Caco-2 (cell line): Measurements from ENCODE around the gene AKAP6. TPM values are rescaled to one million over a fixed set of nuclear protein-coding genes. Genes with fewer than 3 reads are reported as not detected.

ENCODE experiments used
- BruUV-seq: library from RNA; stranded (reverse); fragments of 400-500 nt; replicated peaks from 2 replicates; lab custom pipeline; 2021; lab: Mats Ljungman, UMichigan
- CTCF ChIA-PET: fragments of 300-600 bp; sonication (Branson Sonifier 250); formaldehyde crosslinking; loops from one replicate; lab custom pipeline; 2022; ENCODE audit warnings: antibody characterized with exemption; lab: Charles Lee
- POLR2A ChIA-PET: fragments of 300-600 bp; sonication (Branson Sonifier 250); formaldehyde crosslinking; loops from one replicate; lab custom pipeline; 2022; ENCODE audit warnings: antibody characterized with exemption; lab: Charles Lee
- DNase-seq, 2 experiments: peaks; one replicate each; pipeline versions ENCODE4 v3.0.0 to v3.0.0-alpha.2; 2020 to 2022
- H3K27me3 ChIP-seq: replicated peaks from 2 replicates; pipeline ENCODE4 v1.6.0; 2011; ENCODE audit warnings: low read length; ENCODE audit not compliant: control insufficient read depth, insufficient read depth
- H3K36me3 ChIP-seq: 2 replicates; pipeline ENCODE4 v1.5.1; 2011; ENCODE audit warnings: low read length; ENCODE audit not compliant: control insufficient read depth, insufficient read depth
- H3K4me1 ChIP-seq: fragments of 250-450 bp; sonication (Bioruptor Pico); 2 replicates; pipeline ENCODE4 v1.5.1; 2020; ENCODE audit warnings: mild to moderate bottlenecking
- H3K4me3 ChIP-seq: 2 replicates; pipeline ENCODE4 v1.5.1; 2011; ENCODE audit warnings: low read depth, mild to moderate bottlenecking, control low read depth, low read length
- H3K9me3 ChIP-seq: fragments of 250-450 bp; sonication (Bioruptor Pico); 2 replicates; pipeline ENCODE4 v1.5.1; 2020; ENCODE audit warnings: mild to moderate bottlenecking, moderate library complexity
- H3K27ac Mint-ChIP-seq: one replicate; pipeline ENCODE4 v1.8.0; 2022; ENCODE audit warnings: mixed read lengths; ENCODE audit not compliant: unreplicated experiment
- H3K27me3 Mint-ChIP-seq: one replicate; pipeline ENCODE4 v1.8.0; 2022; ENCODE audit warnings: mixed read lengths; ENCODE audit not compliant: insufficient read depth, unreplicated experiment
- H3K36me3 Mint-ChIP-seq: one replicate; pipeline ENCODE4 v1.8.0; 2022; ENCODE audit warnings: mild to moderate bottlenecking, mixed read lengths; ENCODE audit not compliant: insufficient read depth, unreplicated experiment
- H3K4me1 Mint-ChIP-seq: one replicate; pipeline ENCODE4 v1.8.0; 2022; ENCODE audit warnings: low read depth, mixed read lengths; ENCODE audit not compliant: unreplicated experiment
- H3K4me3 Mint-ChIP-seq: one replicate; pipeline ENCODE4 v1.8.0; 2022; ENCODE audit warnings: mild to moderate bottlenecking, moderate library complexity, mixed read lengths; ENCODE audit not compliant: unreplicated experiment
- H3K9me3 Mint-ChIP-seq: one replicate; pipeline ENCODE4 v1.8.0; 2022; ENCODE audit warnings: mixed read lengths; ENCODE audit not compliant: unreplicated experiment
- CTCF ChIP-seq, 2 experiments: fragments of 200-600 bp in 1 of 2; IDR thresholded peaks; 1 replicate in 1 of 2; 2 replicates in 1 of 2; pipeline versions ENCODE4 v1.5.1 to v1.8.0; 2011 to 2022; ENCODE audit warnings: antibody characterized with exemption in 1 of 2, control low read depth in 1 of 2, inconsistent platforms in 1 of 2, low read depth in 1 of 2, low read length in 1 of 2, mild to moderate bottlenecking in 1 of 2, moderate library complexity in 1 of 2; ENCODE audit not compliant: insufficient read depth in 1 of 2, severe bottlenecking in 1 of 2, unreplicated experiment in 1 of 2
- intact Hi-C: fragments of 100-400 bp; cut with micrococcal nuclease; formaldehyde crosslinking; loops from one replicate; pipeline ENCODE4 v1.10.0; 2022; ENCODE audit not compliant: unreplicated experiment
- total RNA-seq: library from RNA; stranded (reverse); gene quantifications from 2 replicates; pipeline ENCODE4 v1.2.3, GENCODE V29; 2022

Gene AKAP6
- total RNA-seq, 1 experiment from 2014 or later = 3.0 TPM

GRCh38 chr14:32453857-32454810 lies 125.0 kb downstream of the AKAP6 start:
- intact Hi-C loops = no loop called here
- H3K4me1 Mint-ChIP-seq = peaks cover 7% of the 10 kb centered on the region
- no peak overlapping the region for H3K27ac Mint-ChIP-seq
- H3K27me3 ChIP-seq = no peaks in the 10 kb centered on the region
- ChIA-PET CTCF (no interaction called here), POLR2A (no interaction called here)
- peaks cover 10% of the 10 kb centered on the region for H3K9me3 Mint-ChIP-seq
- TF ChIP-seq CTCF (IDR thresholded peaks at IDR 0.05; ENCODE audit: insufficient read depth in 1 of 2, low read depth in 1 of 2, low read length in 1 of 2, severe bottlenecking in 1 of 2, unreplicated experiment in 1 of 2) = no peak
- no peaks in the 10 kb centered on the region for H3K4me1 ChIP-seq
- no peaks in the 10 kb centered on the region for H3K36me3 ChIP-seq
- no peak for DNase-seq
- H3K4me3 ChIP-seq = no peak overlapping the region
- H3K27me3 Mint-ChIP-seq = no peaks in the 10 kb centered on the region
- no peaks in the 10 kb centered on the region for H3K36me3 Mint-ChIP-seq
- no peaks in the 10 kb centered on the region for H3K9me3 ChIP-seq
- no TSS peak for BruUV-seq
- no peak overlapping the region for H3K4me3 Mint-ChIP-seq

DNA sequence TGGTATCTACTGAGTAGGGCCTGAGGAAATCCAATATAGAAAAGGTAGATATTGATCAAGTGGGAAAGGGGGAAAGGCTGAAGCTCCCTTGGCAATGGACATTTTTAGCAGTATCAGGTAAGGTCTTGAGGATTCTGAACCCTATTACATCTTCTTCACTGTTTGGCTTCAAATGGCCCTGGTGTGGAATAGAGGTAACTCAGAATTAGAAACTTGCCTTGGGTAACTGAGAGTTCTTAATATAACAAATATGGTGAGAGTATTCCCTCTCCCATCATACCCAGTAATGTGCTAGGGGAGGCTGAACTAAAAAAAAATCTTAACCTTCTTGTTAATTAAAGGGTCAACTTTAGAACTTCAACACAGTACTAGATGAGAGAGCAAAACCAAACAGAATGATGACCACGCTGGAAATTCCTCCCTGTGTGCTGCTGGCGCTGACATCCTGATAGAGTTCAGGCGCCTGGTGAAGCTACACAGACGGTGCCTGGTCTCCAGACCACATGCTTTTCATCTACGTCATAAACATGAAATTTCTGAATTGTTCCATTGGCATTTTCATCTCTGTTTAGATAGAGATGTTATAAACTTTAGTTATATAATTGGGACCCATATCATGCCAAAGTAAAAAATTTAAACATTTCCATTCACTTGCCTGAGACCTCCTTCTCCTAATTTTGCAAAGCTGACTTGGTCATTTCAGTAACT lies 128.3 kb downstream of the AKAP6 start:
- H3K9me3 ChIP-seq = no peaks in the 10 kb centered on the region
- TF ChIP-seq CTCF (IDR thresholded peaks at IDR 0.05; ENCODE audit: insufficient read depth in 1 of 2, low read depth in 1 of 2, low read length in 1 of 2, severe bottlenecking in 1 of 2, unreplicated experiment in 1 of 2) = no peak
- intact Hi-C loops = no loop called here
- no peaks in the 10 kb centered on the region for H3K27me3 ChIP-seq
- H3K4me1 ChIP-seq = no peaks in the 10 kb centered on the region
- no peak for DNase-seq
- H3K9me3 Mint-ChIP-seq = peaks cover 21% of the 10 kb centered on the region
- no peak overlapping the region for H3K27ac Mint-ChIP-seq
- H3K36me3 Mint-ChIP-seq = peaks cover 5% of the 10 kb centered on the region
- no peaks in the 10 kb centered on the region for H3K27me3 Mint-ChIP-seq
- no peak overlapping the region for H3K4me3 ChIP-seq
- no TSS peak for BruUV-seq
- POLR2A ChIA-PET = no interaction called here
- CTCF ChIA-PET = no interaction called here
- H3K36me3 ChIP-seq = no peaks in the 10 kb centered on the region
- no peak overlapping the region for H3K4me3 Mint-ChIP-seq
- peaks cover 7% of the 10 kb centered on the region for H3K4me1 Mint-ChIP-seq

DNA sequence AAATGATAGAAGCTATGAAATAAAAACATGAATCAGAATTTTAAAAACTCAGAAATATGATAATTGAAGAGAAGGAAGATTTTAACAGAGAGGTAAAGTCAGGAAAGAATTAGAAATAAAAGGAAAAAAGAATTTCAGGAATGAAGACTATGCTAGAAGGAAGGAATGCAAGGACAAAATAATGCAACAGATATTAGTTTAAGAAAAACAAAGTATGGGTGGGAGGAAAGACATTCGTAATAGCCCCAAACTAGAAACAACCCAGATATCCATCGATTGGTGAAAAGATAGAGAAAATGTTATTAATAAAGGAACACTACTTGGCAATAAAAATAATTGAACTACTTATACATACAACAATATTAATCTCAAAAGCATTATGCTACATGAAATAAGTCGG lies 129.6 kb downstream of the AKAP6 start:
- no TSS peak for BruUV-seq
- POLR2A ChIA-PET = no interaction called here
- Histone ChIP-seq H3K9me3 (no peaks in the 10 kb centered on the region; the same call in 1 of the 2 replicates), H3K27me3 (no peaks in the 10 kb centered on the region), H3K4me1 (no peaks in the 10 kb centered on the region), H3K36me3 (no peaks in the 10 kb centered on the region), H3K4me3 (no peak overlapping the region)
- CTCF ChIA-PET = no interaction called here
- no peak for TF ChIP-seq CTCF (IDR thresholded peaks at IDR 0.05; ENCODE audit: insufficient read depth in 1 of 2, low read depth in 1 of 2, low read length in 1 of 2, severe bottlenecking in 1 of 2, unreplicated experiment in 1 of 2)
- H3K9me3 Mint-ChIP-seq = peaks cover 34% of the 10 kb centered on the region
- peaks cover 7% of the 10 kb centered on the region for H3K4me1 Mint-ChIP-seq
- H3K36me3 Mint-ChIP-seq = peaks cover 5% of the 10 kb centered on the region
- no peaks in the 10 kb centered on the region for H3K27me3 Mint-ChIP-seq
- no peak for DNase-seq
- H3K27ac Mint-ChIP-seq = no peak overlapping the region
- intact Hi-C loops = no loop called here
- H3K4me3 Mint-ChIP-seq = no peak overlapping the region
